HG02642 (cell line): Measurements from ENCODE around the gene SFMBT2.
A peak's percentile ranks its signal among the peaks of the same experiment; 100 is the strongest.

Experiments
- ATAC-seq: cut with Tn5 transposase; IDR thresholded peaks from one replicate; pipeline ENCODE4 v1.9.1; 2021; ENCODE audit warnings: mild to moderate bottlenecking; ENCODE audit not compliant: unreplicated experiment, poor library complexity

Gene SFMBT2

DNA sequence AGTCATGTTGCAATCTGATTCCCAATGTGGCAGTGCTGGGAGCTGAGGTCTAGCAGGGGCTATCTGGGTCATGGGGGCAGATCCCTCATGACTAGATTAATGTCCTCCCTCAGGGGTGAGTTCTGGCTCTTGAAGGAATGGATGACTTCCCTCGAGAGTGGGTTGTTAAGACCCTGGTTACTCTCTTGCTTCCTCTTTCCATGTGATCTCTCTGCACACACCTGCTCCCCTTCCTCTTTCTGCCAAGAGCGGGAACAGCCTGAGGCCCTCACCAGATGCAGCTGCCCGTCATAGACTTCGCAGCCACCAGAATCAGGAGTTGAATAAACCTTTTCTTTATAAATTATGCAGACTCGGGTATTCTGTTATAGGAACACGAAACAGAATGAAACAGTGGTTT is 37.8 kb downstream of the SFMBT2 start:
- no peak for ATAC-seq

- no peak for ATAC-seq
Measured at GRCh38 chr10:7372504-7372903, 38.3 kb downstream of the SFMBT2 start.

DNA sequence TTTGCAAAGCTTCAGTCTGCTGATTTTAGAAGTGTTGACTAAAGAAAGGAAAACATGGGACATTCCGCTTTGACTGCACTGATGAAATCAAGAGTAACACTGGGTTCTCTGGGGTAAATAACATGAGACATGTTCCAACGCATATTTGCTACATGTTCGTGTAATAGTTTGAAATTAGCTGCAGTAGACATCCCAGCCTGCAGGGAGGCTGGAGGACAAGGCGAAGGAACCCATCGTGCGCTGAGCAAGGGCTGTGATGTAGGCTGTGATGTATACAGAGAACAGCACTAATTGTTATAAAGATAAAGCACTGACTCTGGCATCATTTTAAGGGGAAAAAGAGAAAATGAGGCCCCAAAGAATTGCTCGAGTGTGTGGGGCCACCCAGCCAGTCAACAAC is 40.3 kb downstream of the SFMBT2 start:
- no peak for ATAC-seq

- no peak for ATAC-seq
Measured at GRCh38 chr10:7365027-7365745, 45.6 kb downstream of the SFMBT2 start.

DNA sequence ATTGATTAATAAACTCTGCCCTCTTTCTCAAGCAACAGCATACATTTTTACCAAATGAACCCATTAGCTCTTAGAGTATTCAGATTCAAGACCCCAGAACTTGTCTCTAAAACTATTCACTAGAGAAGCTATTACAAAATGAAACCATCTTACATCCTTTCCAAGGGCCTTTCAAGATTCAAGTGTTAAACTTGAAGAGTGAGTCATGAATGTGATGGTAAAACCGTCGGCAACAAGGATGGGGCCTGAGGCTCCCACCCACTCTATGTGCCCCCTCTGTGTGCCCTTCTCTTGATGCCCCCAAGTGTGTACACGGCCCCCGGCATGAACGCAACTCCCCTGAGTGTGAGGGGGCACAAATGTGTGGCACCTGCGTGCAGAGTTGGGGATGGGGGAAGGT is 46.4 kb downstream of the SFMBT2 start:
- ATAC-seq = no peak

GRCh38 chr10:7363700-7364099 is 47.1 kb downstream of the SFMBT2 start:
- ATAC-seq = no peak

GRCh38 chr10:7362471-7362870 is 48.4 kb downstream of the SFMBT2 start:
- ATAC-seq = no peak

DNA sequence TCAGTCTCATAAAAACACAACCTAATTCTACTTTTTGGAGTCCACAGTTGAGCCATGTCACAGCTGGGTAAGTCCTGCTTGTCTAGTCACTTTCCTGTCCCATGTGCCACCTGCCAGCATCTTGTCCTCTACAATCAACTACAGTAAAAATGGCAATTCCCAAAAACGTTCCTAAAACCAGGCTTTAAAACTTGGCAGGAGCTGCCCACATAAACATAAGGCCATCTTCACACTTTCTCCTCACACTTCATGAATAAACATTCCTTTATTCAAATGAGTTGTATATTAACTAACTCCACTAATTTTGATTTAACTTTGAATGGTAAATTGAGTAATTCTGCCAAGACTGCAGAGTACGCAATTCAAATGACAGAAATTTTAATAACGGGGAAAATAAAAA is 49.5 kb downstream of the SFMBT2 start:
- ATAC-seq = no peak

DNA sequence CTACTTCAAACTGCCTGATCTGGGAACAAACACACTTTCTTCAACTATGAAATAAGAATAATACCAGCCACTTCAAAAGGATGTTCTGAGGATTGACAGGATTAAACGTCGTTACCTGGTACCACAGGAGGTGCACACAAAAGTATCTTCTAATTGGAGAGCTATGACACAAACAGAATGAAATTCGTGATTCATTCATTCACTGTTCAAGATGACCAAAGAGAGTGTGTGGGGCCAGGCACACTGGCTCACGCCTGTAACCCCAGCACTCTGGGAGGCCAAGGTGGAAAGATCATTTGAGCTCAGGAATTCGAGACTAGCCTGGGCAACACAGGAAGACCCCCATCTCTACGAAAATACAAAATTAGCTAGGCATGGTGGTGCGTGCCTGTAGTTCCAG is 50.9 kb downstream of the SFMBT2 start:
- no peak for ATAC-seq

DNA sequence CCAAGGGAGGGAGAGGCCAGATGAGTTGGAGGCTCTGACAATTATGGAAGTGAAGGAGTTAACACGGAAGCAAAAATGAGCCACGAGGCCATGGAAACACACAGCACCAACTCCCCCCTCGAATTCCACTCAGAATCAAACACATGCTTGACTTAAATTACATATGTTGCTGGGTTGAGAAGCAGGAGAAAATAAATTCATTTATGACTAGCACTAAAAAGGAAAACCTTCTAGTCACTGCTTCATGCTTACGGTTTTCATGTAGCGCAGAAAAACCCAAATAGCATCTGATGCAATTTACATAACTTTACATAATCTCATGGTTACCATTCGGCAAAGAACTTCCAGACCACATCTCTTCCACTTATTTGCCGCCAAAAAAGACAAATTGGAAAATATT is 51.5 kb downstream of the SFMBT2 start:
- no peak for ATAC-seq

DNA sequence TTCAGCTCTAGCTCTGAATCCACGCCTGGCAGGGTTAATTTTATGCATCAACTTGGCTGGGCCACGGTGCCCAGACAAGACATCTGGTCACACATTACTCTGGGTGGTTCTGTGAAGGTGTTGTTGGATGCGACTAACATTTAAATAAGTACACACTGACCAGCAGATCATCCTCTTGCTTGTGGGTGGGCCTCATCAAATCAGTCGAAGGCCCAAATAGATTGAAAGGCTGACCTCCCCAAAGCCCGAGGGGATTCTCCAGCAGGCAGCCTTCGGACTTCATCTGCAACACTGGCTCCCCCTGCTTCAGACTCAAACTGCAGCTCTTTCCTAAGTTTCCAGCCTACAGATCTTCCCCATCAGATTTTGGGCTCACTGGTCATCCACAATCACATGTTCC is 53.6 kb downstream of the SFMBT2 start:
- ATAC-seq = no peak

GRCh38 chr10:7354330-7355047 is 56.3 kb downstream of the SFMBT2 start:
- no peak for ATAC-seq

GRCh38 chr10:7351894-7352293 is 58.9 kb downstream of the SFMBT2 start:
- ATAC-seq = no peak

GRCh38 chr10:7350541-7351195 is 60.2 kb downstream of the SFMBT2 start:
- no peak for ATAC-seq

DNA sequence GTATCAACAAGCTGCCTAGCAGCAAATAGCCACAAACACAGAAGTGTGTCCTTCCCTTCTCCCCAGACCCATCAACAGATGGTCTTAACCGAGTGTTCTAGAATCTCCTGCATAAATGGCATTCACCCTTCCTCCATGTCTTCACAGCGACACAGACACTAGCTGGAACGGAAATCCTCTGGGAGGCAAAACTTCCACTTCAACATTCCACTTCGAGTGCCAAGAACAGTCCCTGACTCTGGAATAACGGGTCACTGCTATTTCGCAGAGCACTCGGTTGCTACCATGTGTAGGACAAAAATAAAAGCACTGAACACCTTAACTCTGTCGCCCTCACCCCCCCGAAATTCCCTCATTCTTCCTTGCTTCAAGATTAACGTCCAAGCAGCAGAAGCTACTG is 65.1 kb downstream of the SFMBT2 start:
- no peak for ATAC-seq

DNA sequence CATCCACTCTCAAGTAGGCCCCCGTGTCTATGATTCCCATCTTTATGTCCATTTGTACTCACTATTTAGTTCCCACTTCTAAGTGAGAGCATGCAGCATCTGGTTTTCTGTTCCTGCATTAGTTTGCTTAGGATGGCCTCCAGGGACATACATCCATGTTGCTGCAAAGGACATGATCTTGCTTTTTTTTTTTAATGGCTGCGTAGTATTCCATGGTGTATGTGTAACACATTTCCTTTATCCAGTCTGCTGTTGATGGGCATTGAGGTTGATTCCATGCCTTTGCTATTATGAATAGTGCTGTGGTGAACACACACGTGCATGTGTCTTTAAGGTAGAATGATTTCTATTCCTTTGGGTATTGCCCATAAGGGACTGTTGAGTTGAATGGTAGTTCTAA is 67.8 kb downstream of the SFMBT2 start:
- no peak for ATAC-seq

DNA sequence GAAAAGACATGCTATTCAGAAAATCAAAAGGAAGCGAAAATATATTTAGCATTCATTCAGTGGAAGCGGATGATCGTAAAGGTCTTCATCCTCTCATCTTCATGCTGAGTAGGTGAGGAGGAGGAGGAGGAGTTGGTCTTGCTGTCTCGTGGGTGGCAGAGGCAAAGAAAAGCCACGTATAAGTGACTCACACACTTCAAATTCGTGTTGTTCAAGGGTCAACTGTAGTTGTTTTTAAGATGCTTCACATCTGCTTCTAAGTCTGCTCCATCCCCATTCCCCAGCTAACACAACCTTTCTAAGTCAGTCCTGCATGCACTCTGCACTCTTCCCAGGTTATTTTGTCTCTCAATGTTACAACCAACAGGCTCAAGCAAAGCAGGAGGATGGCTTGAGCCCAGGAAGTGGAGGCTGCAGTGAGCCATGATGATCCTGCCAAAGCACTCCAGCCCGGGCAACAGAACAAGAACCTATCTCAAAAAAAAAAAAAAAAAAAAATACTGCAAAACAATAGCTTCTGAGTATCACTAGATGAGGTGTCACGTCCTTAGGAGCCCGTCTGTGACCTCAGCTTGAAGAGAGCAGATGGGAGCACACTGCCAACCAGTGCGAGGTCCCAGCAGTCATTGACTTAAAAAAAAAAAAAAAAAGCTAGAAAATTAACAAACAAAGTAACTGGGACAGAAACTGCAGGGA is 70.5 kb downstream of the SFMBT2 start:
- ATAC-seq = no peak

- no peak for ATAC-seq
Measured at GRCh38 chr10:7339510-7339909, 71.3 kb downstream of the SFMBT2 start.

DNA sequence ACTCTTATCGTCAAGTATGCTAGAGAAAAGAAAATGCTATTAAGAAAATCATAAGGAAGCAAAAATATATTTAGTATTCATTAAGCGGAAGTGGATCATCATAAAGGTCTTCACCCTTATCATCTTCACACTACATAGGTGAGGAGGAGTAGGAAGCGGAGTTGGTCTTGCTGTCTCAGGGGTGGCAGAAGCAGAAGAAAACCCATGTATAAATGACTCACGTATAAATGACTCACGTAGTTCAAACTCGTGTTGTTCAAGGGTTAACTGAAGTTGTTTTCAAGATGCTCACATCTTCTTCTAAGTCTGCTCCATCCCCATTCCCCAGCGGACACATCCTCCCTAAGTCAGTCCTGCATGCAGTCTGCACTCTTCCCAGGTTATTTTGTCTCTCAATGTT is 72.4 kb downstream of the SFMBT2 start:
- ATAC-seq = no peak

DNA sequence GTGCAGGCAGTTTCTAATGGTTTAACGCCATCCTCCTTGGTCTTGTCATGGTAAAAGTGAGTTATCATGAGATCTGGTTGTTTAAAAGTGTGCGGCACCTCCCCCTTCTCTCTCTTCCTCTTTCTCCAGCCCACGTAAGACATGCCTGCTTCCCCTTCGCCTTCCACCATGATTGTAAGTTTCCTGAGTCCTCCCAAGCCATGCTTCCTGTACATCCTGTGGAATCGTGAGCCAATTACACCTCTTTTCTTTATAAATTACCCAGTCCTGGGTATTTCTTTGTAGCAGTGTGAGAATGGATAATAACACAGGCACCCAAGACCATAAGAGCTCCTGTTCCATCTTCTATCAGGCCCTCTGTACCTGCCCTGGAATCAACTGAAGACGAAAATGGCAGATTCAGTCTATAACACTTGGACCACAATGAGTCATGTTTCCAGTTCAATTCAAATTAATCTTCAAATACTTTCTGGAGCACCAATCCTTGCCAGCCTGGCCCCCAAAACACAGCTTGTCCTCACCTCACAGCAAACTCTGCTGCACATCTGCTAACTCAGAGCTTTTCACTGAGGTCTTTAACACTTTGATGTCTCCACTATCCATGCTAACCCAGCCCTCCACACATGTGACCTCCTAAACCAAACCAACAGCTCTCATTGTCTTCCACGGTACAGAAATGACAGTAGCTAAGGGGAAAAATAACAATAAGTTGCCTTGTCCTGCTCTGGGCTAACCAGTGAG is 73.2 kb downstream of the SFMBT2 start:
- ATAC-seq = peak; percentile 83
